GM21360 (cell line): ENCODE measurements around the gene OXCT1.
"Not testable (repeated sequence)": the region's sequence is repeated elsewhere in the genome, so short reads cannot be mapped to it uniquely, and the experiment has no call there.

Source experiments
- ATAC-seq: cut with Tn5 transposase; IDR thresholded peaks from one replicate; pipeline ENCODE4 v1.9.1; 2021; ENCODE audit warnings: mild to moderate bottlenecking, moderate library complexity; ENCODE audit not compliant: unreplicated experiment

Gene OXCT1

DNA sequence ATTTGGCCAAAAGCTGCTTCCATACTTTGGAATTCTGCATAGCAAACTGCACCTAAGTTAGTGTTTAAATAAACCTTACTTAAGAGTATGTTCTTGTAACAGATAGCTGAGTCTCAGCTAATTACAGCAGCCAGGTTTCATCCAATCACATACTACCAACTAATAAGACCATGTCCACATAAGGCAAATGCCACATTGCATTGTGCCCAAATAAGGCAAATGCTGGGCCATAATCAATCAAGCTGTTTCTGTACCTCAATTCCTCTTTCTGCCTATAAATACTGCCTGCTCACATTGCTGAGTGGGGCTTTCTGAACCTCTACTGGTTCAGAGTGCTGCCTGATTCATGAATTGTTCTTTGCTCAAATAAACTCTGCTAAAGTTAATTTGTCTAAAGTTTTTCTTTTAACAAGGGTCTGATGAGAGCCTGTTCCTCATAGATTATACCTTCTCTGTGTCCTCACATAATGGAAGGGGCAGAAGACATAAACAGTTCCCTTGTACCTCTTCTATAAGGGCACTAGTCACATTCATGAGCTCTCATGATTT is 4.4 kb upstream of the OXCT1 start:
- no peak for ATAC-seq

DNA sequence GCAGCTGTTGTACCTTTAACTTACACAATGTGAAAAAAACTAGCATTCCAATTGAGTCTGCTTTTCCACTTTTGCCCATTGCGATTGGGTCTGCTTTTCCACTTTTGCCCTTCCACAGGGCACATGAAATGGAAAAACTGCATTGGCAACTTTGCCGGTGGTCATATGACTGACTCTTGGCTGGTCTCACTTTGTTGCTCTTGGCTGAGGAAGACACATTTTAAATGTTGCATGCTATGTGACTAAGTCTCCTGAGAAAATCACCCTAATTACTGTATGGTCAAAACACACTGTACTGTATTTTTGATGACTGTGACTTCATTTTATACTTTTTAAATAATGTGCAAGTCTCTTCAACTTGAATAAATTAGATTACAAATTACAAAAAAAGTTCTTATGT is 1.6 kb upstream of the OXCT1 start:
- no peak for ATAC-seq

DNA sequence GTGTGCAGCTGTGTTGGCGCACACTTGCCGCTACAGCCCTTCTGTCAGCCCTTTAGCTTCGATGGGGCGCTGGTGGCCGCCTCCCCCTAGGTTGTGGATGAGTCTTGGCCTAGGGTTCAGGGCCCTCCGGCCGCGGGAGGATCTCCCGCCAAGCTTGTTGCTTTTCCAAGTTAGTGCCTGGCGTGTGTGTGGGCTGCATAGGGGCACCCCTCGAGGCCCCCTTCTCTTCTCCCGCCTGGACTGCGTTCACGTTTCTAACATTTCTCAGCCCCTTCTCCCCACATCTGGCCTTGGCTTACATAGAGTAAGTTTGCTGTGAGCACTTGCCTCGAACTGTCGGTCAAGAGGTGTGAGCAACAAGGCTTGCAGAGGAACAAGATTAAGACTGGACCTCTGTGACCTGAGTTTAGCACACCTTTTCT is 413 bp upstream of the OXCT1 start:
- no peak for ATAC-seq

DNA sequence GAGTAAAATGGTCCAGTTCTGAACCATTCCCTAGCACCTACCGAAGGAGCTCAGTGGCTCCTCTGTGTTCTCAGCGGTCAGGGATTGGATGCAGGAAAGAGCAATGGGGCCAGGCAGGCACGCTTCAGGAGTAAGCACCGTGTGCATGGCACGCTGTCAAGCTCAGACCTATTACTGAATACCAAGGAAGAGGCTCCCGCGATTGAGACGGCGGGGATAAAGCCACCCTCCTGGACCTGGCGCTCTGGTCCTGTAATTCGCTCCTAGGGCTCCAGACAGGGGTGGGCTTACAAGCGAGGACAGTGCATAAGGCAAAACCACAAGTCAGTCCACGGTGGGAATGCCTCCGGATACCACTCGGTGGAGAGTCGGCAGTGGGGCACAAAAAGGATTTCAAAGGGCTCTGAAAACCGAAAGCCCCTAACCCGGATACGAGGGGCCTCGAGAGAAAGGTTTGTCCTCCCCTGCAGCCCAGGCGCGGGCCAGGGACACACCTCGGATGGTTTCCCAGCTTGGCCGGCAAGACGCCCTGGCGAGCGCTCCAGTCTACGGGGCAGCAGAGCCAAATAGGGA is 988 bp downstream of the OXCT1 start:
- no peak for ATAC-seq

DNA sequence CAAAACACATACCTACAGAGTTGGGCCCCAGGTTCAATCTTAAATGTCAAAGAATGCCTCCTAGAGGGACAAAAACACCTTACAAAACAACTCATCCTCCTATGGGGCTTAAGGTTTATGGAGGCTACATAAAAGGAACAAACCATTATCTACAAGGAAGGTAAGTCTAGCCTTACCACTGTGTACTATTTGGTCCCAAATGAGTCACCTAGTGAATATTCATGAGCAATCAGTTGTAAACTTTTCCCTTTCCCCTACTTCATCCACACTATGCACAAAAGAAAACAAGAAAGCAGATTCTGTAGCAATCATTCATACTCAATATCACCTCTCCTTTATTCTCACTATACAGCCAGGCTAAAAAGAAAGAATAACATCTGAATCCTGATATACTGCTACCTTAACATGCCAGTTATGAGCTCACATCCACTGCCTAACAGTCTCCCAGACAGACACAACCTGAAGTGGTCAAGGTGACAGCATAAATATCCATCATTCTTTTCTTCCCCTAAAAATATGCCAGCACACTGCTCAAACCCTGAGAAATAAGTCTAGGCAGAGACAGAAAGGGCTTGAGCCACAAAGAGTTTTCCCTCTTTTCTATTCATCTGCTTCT is 6.2 kb downstream of the OXCT1 start:
- ATAC-seq = peak; percentile 62

DNA sequence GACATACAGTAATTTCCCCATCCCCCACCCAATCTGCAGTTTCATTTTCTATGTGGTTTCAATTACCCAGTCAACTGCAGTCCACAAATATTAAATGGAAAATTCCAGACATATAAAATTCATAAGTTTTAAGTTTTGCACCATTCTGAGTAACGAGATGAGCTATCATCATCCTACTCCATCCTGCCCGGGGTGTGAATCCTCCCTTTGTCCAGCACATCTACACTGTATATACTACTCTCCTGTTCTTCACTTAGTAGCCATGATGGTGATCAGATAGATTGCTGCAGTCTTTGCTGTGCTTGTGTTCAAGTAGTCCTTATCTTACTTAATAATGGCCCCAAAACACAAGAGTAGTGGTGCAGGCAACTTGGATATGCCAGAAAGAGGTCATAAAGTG is 11.3 kb downstream of the OXCT1 start:
- no peak for ATAC-seq

DNA sequence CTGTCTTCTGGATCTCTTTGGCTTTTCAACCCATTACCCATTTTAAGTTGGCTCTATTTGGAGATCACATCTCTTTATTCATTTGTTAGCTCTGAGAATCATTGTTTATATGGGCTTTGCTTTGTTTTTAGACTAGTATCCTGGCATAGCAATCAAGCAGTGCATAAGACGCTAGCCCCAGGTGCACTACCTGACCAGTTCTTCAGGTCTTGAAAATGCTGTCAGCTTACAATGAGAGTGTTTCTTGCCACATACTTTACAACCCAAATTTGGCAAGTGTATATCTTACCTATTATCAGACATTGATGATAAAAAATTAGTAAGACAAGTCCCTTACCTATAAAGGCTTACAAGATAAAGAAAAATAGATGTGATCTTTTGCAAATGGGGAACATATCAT is 12.2 kb downstream of the OXCT1 start:
- no peak for ATAC-seq

DNA sequence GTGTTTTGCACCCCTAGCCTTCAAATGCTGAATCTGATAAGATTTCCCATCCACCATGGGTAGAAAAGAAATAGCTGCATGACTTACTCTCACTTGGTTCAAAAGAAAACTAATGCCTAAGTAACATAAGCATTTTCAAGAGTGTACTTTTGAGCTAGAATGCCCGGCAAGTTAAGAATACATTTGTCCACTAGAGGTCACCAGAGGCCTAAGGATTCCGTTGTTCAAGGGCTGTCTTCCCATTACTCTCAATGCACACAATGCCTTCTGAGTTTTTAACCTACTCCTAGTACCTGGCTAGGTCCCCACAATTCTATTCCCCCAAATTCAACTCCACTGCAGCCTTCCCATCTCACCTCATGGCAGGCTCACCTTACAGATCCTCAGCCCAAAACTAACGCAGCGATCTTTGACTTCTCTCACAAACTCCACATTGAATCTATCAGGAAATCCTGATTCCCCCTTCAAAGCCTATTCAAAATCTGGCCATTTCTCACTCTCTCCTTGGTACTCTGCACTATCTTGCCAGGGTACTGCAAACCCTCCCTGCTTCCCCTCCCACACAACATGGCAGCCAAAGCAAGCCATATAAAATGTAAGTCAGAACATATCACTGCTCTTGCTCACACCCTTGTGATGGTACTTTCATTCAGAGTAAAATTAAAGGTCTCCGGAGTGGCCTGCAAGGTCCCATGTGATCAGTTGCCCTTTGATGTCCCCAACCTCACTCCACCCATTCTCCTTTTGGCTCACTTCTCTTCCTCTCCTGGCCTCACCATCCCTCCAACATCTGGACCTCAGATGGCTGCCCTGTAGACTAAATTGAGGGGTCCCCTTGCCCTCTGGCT is 13.4 kb downstream of the OXCT1 start:
- ATAC-seq = peak; percentile 81

DNA sequence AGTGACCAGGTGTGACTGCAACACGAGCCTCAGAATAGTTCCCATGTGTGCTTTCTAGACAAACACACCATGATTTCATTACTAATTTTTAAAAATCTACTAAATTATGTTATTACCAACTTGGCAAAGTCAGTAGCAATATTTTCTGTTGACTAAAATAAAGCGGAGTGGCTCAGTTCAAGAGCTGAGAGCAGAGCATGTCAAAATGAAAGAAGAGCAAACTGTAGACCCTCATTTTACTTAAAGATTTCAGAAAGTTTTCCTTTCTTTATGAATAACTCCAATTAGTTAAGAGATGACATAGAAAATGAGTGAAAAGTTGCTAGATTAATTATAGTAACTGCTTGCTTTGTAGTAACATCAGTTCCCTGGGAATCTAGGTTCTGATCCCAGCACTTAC is 17.9 kb downstream of the OXCT1 start:
- ATAC-seq = no peak

DNA sequence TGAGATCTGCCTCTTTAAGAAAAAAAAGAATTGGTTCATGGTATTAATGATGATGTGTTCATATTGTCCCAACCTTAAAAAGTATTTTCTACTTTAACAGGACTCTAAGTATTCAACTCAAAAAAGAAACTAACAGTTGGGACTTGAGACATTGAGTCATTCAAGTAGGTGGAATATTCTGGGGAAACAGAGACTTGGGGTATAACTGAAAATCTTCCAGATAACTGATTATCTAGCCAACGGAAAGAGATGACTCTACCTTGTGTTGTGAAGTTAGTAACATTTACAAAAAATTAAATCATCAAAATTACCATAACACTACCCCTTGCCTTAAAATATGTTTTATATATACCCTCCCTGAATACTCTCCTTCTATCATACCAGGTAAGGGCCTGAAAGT is 19.1 kb downstream of the OXCT1 start:
- no peak for ATAC-seq

DNA sequence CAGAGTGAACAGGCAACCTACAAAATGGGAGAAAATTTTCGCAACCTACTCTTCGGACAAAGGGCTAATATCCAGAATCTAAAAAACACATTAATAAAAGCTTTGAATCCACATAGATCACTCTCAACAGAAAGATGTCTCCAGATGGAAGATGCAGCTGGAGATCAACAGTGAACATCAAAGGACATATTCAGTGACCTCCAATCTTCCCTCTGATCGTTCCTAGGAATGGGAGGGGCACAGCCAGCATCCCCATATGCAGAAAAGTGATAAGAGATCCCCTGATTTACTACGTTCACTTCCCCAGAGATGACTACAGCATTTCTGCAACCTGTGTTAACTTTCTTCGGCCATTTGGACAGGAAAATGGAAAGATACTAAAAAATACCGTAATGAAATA is 21.2 kb downstream of the OXCT1 start:
- no peak for ATAC-seq

DNA sequence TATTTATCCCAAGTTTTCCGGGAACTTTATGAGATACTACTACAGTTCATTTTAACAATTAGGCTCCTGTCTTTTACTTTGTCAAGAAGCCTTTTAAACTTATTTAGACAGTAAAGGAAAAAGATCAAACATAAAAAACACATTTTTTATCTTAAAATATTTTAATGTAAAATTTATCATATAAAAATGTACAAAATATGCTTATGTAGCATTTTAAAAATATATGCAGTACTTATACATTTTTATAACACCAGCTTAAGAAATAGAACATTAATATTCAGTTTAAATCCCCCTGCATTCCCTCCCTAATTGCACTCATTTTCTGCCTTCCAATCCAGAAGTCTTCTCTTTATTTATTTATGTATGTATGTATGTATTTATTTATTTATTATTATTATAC is 24.5 kb downstream of the OXCT1 start:
- not testable (repeated sequence) for ATAC-seq

DNA sequence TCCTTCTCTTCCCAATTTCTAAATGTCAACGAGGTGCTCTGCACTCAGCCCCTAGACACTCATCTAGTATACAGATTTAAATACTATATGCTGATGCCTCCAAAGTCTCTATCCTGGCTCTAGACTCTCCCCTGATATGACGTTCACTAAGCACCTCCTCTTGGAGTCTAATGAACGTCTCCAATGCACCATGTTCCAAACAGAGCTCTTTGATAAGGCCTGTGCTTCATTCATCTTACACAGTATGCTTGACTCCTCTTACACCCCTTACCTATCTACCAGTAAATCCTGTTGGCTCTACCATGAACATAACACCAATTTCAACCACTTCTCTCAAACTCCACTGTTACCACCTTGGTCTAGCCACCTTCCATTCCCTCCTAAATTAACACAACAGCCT is 25.7 kb downstream of the OXCT1 start:
- no peak for ATAC-seq

DNA sequence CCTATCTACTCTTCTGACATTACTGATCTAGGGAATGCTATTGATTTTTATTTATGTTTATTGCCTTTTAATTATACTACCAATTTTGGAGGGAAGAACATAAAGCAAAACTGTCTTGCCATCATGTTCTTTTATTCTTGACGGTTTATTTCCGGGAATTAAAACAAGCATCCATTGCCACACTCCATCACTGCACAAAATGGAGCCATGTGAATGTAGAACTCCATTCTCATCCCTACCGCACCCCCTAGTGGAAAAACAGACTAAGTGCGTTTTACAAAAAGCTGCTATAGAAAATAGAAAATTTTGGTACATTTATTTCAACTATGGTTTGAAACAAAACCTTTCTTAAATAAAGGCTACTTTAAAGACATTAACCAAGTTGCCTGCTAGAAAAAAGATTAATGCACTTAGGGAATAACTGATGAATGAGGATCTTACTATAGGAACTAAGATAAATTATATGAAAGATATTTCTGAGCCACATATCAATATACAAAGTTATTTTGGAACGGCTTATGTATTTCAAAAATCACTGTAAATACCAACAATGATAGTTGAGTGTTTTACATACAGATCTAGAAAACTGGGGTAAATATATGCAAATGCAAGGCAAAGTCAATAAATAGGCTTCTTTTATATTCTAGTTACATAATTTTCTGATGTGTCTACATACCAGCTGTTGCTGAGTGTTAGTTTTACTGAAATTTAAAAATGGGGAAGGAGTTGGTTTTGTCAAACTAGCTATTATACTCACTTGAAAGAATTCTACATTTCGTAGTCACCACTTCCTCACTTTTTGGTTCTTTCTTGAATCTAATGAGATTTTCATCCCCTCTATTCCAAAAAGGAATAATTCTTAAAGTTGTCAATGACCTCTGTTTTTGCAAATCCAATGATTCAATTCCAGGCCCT is 26.5 kb downstream of the OXCT1 start:
- ATAC-seq = peak; percentile 66

DNA sequence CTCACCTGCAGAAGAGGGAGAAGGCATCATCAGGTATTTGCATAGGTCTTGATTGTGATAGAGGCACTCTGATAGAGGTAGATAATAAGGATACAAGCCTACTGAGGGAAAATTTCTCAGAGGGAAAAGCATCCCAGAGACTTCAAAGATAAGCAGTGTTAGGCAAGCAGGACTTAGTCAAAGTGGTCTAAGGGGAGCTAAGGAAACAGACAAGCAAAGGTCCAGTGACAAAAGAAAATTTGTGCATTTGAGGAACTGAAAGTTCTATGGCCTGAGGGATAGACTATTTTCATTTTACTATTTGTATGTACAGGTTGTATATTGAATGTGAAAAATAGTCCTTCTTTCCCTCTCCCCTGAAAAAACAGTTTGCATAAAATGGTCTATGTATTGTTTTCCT is 27.4 kb downstream of the OXCT1 start:
- peak; percentile 75 for ATAC-seq

DNA sequence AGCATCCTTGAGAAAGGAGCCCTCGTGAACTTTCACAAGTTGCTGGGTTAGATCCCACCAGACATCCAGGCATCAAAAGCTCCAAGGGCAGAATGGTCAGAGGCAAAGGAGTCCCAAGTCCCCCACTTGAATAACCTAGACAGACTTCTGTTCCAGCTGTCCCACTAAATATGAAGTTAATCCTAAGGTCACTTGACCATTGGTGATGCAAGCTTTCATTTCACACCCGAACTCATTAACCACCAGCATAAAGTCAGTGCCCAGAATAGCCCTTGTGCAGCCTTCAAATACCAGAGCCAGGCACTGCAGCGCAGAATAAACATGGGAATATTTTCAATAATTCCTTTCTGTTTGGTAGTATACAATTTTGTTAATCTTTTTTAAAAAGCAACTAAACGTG is 28.9 kb downstream of the OXCT1 start:
- ATAC-seq = no peak

DNA sequence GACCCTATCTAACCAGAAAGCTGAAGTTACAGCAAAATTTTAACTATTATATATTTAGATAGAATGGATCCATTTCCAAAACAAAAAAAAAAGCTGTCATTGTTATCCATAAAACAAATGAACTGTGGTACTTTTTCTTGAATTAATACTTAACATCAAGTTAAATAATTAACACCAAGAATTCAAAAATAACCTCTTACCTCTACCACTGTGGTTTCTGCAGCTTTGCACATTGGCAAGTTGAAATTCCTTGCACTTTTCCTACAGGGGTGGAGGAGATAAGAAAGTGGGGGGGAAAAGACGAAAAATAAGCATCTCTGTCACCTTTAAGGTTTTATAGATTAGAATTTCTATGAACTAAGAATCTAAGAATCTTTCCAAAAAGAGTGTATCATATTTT is 30.0 kb downstream of the OXCT1 start:
- ATAC-seq = no peak

DNA sequence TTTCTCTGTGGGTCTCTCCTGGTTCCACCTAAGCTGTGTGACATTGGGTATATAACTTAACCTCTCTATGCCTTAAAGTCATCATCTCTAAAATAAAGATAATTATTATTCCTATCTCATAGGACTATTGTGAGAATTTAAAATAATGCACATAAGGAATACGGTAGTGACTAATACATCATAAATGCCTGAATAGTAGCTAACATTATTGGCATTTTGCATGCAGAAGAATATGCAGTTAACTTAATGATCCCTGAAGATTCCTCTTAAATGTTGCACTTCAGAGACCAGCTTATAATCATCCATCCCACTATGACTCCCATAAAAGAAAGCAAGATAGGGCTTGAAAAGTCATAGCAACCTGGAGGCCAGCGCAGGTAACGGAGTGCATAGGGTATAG is 32.4 kb downstream of the OXCT1 start:
- ATAC-seq = no peak

DNA sequence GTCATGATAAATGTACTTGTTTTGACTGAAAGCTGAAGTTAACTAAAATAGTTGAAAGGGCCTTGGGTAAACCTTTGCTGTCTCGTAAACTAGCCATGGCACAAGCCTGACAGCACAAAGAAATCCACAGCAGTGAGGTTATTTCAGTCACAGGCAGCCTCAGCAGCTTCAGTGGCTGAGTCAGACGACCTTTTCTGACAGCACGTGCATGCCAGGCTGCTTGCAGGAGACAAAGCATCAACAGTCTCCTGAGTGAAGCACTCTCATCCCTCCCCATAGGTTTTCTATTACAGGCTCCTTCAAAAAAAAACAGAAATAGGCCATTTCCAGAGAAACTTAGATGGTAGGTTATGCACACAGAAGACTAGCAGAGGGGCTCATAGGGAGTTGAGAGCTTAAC is 34.6 kb downstream of the OXCT1 start:
- ATAC-seq = no peak

DNA sequence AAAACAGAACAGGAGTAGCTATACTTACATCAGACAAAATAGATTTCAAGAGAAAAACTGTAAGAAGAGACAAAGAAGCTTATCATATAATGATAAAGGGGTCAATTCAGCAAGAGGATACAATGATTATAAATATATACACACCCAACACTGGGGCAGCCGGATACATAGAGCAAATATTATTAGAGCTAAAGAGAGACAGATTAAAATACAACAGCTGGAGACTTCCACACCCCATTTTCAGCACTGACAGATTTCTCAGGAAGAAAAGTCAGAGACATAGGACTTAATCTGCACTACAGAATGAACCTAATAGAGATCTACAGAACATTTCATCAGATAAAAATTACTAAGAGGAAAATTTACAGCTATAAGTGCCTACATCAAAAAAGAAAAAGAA is 35.7 kb downstream of the OXCT1 start:
- ATAC-seq = no peak

DNA sequence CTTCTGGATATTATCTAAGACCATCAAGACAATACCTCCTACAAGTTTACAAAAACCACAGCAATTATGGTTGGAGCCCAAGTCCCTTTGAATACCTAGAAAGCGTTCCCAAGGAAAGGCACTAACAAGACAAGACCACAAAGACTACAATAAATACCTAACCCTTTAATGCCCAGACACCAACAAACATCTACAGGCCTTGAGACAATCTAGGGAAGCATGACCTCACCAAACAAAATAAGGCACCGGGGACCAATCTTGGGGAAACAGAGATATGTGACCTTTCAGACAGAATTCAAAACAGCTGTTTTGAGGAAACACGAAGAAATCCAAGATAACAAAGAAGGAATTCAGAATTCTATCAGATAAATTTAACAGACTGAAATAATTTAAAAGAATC is 37.8 kb downstream of the OXCT1 start:
- no peak for ATAC-seq
